ENCODE data around the gene AFDN. TPM values are rescaled to one million over a fixed set of nuclear protein-coding genes. Genes with fewer than 3 reads are reported as not detected.
A peak's percentile ranks its signal among the peaks of the same experiment; 100 is the strongest.

The AFDN gene
- total RNA-seq, 2 experiments from 2014 or later = 29.9 to 37.7 TPM

- Mint-ChIP-seq H3K36me3 (peaks cover 2% of the 10 kb centered on the region), H3K27me3 (no peaks in the 10 kb centered on the region), H3K9me3 (no peaks in the 10 kb centered on the region), H3K4me1 (no peaks in the 10 kb centered on the region), H3K4me3 (no peak overlapping the region), H3K27ac (no peak overlapping the region)
- DNase-seq (no peak), ATAC-seq (ENCODE audit: low read depth) (no peak)
- POLR2A ChIA-PET = no interaction called here
Measured at GRCh38 chr6:167906899-167907298, 80.2 kb downstream of the AFDN start.

GRCh38 chr6:167907837-167908681 lies 81.3 kb downstream of the AFDN start:
- no peak overlapping the region for H3K4me3 Mint-ChIP-seq
- H3K9me3 Mint-ChIP-seq = no peaks in the 10 kb centered on the region
- H3K4me1 Mint-ChIP-seq = no peaks in the 10 kb centered on the region
- DNase-seq (no peak), ATAC-seq (ENCODE audit: low read depth) (no peak)
- no peaks in the 10 kb centered on the region for H3K27me3 Mint-ChIP-seq
- H3K27ac Mint-ChIP-seq = no peak overlapping the region
- POLR2A ChIA-PET = no interaction called here
- H3K36me3 Mint-ChIP-seq = peaks cover 2% of the 10 kb centered on the region

- Mint-ChIP-seq H3K9me3 (no peaks in the 10 kb centered on the region), H3K4me3 (no peak overlapping the region), H3K27ac (no peak overlapping the region), H3K4me1 (no peaks in the 10 kb centered on the region), H3K36me3 (peaks cover 3% of the 10 kb centered on the region), H3K27me3 (no peaks in the 10 kb centered on the region)
- ATAC-seq (ENCODE audit: low read depth) = no peak
- POLR2A ChIA-PET = no interaction called here
- no peak for DNase-seq
Measured at GRCh38 chr6:167910007-167910406, 83.3 kb downstream of the AFDN start.

- peaks cover 4% of the 10 kb centered on the region for H3K36me3 Mint-ChIP-seq
- H3K27me3 Mint-ChIP-seq = no peaks in the 10 kb centered on the region
- no peak for ATAC-seq (ENCODE audit: low read depth)
- POLR2A ChIA-PET = no interaction called here
- DNase-seq = no peak
- no peak overlapping the region for H3K27ac Mint-ChIP-seq
- H3K9me3 Mint-ChIP-seq = no peaks in the 10 kb centered on the region
- H3K4me3 Mint-ChIP-seq = no peak overlapping the region
- no peaks in the 10 kb centered on the region for H3K4me1 Mint-ChIP-seq
Measured at GRCh38 chr6:167910652-167911051, 83.9 kb downstream of the AFDN start.

- H3K36me3 Mint-ChIP-seq = peaks cover 7% of the 10 kb centered on the region
- no peak overlapping the region for H3K27ac Mint-ChIP-seq
- H3K9me3 Mint-ChIP-seq = no peaks in the 10 kb centered on the region
- DNase-seq (no peak), ATAC-seq (ENCODE audit: low read depth) (no peak)
- H3K4me3 Mint-ChIP-seq = no peak overlapping the region
- no peaks in the 10 kb centered on the region for H3K27me3 Mint-ChIP-seq
- no peaks in the 10 kb centered on the region for H3K4me1 Mint-ChIP-seq
- POLR2A ChIA-PET = no interaction called here
Measured at GRCh38 chr6:167912494-167912893, 85.8 kb downstream of the AFDN start.

GRCh38 chr6:167913699-167914098 lies 87.0 kb downstream of the AFDN start:
- Mint-ChIP-seq H3K4me1 (no peaks in the 10 kb centered on the region), H3K27me3 (no peaks in the 10 kb centered on the region), H3K4me3 (no peak overlapping the region), H3K27ac (no peak overlapping the region), H3K36me3 (peaks cover 10% of the 10 kb centered on the region), H3K9me3 (no peaks in the 10 kb centered on the region)
- DNase-seq (no peak), ATAC-seq (ENCODE audit: low read depth) (no peak)
- POLR2A ChIA-PET = no interaction called here

GRCh38 chr6:167915139-167915538 lies 88.4 kb downstream of the AFDN start:
- ATAC-seq (ENCODE audit: low read depth) (no peak), DNase-seq (no peak)
- H3K4me1 Mint-ChIP-seq = no peaks in the 10 kb centered on the region
- H3K36me3 Mint-ChIP-seq = peaks cover 15% of the 10 kb centered on the region
- POLR2A ChIA-PET = no interaction called here
- no peaks in the 10 kb centered on the region for H3K27me3 Mint-ChIP-seq
- no peak overlapping the region for H3K4me3 Mint-ChIP-seq
- peak overlapping the region; percentile 2 for H3K27ac Mint-ChIP-seq
- H3K9me3 Mint-ChIP-seq = no peaks in the 10 kb centered on the region

- POLR2A ChIA-PET = no interaction called here
- no peaks in the 10 kb centered on the region for H3K27me3 Mint-ChIP-seq
- H3K4me1 Mint-ChIP-seq = no peaks in the 10 kb centered on the region
- no peaks in the 10 kb centered on the region for H3K9me3 Mint-ChIP-seq
- DNase-seq (no peak), ATAC-seq (ENCODE audit: low read depth) (no peak)
- H3K36me3 Mint-ChIP-seq = peaks cover 17% of the 10 kb centered on the region
- no peak overlapping the region for H3K27ac Mint-ChIP-seq
- no peak overlapping the region for H3K4me3 Mint-ChIP-seq
Measured at GRCh38 chr6:167917551-167918154, 90.9 kb downstream of the AFDN start.

GRCh38 chr6:167918548-167919278 lies 92.0 kb downstream of the AFDN start:
- H3K4me3 Mint-ChIP-seq = no peak overlapping the region
- no peaks in the 10 kb centered on the region for H3K4me1 Mint-ChIP-seq
- POLR2A ChIA-PET = no interaction called here

GRCh38 chr6:167919349-167919748 lies 92.6 kb downstream of the AFDN start:
- H3K4me1 Mint-ChIP-seq = no peaks in the 10 kb centered on the region
- ATAC-seq (ENCODE audit: low read depth) (no peak), DNase-seq (no peak)
- H3K9me3 Mint-ChIP-seq = no peaks in the 10 kb centered on the region
- H3K4me3 Mint-ChIP-seq = no peak overlapping the region
- H3K27ac Mint-ChIP-seq = no peak overlapping the region
- H3K36me3 Mint-ChIP-seq = peaks cover 18% of the 10 kb centered on the region
- POLR2A ChIA-PET = no interaction called here
- H3K27me3 Mint-ChIP-seq = no peaks in the 10 kb centered on the region

More at GRCh38 chr6:167918548-167919278, 92.0 kb downstream of the AFDN start:
- Mint-ChIP-seq H3K27me3 (no peaks in the 10 kb centered on the region), H3K9me3 (no peaks in the 10 kb centered on the region), H3K36me3 (peaks cover 17% of the 10 kb centered on the region), H3K27ac (no peak overlapping the region)
- no peak for ATAC-seq (ENCODE audit: low read depth)
- DNase-seq = no peak

GRCh38 chr6:167920165-167920564 lies 93.5 kb downstream of the AFDN start:
- POLR2A ChIA-PET = no interaction called here
- no peaks in the 10 kb centered on the region for H3K4me1 Mint-ChIP-seq
- no peak for DNase-seq

GRCh38 chr6:167921831-167922230 lies 95.1 kb downstream of the AFDN start:
- H3K9me3 Mint-ChIP-seq = no peaks in the 10 kb centered on the region
- H3K4me3 Mint-ChIP-seq = no peak overlapping the region
- H3K27ac Mint-ChIP-seq = no peak overlapping the region
- DNase-seq (no peak), ATAC-seq (ENCODE audit: low read depth) (no peak)
- peaks cover 19% of the 10 kb centered on the region for H3K36me3 Mint-ChIP-seq
- POLR2A ChIA-PET = no interaction called here
- no peaks in the 10 kb centered on the region for H3K4me1 Mint-ChIP-seq
- no peaks in the 10 kb centered on the region for H3K27me3 Mint-ChIP-seq

More at GRCh38 chr6:167920165-167920564, 93.5 kb downstream of the AFDN start:
- H3K27me3 Mint-ChIP-seq = no peaks in the 10 kb centered on the region
- H3K9me3 Mint-ChIP-seq = no peaks in the 10 kb centered on the region
- H3K27ac Mint-ChIP-seq = no peak overlapping the region
- no peak overlapping the region for H3K4me3 Mint-ChIP-seq
- ATAC-seq (ENCODE audit: low read depth) = no peak
- H3K36me3 Mint-ChIP-seq = peaks cover 19% of the 10 kb centered on the region

GRCh38 chr6:167925026-167925425 lies 98.3 kb downstream of the AFDN start:
- H3K36me3 Mint-ChIP-seq = peaks cover 10% of the 10 kb centered on the region
- DNase-seq = no peak
- H3K27me3 Mint-ChIP-seq = no peaks in the 10 kb centered on the region
- H3K4me1 Mint-ChIP-seq = no peaks in the 10 kb centered on the region
- POLR2A ChIA-PET = no interaction called here
- no peak for ATAC-seq (ENCODE audit: low read depth)
- no peak overlapping the region for H3K4me3 Mint-ChIP-seq
- no peaks in the 10 kb centered on the region for H3K9me3 Mint-ChIP-seq
- no peak overlapping the region for H3K27ac Mint-ChIP-seq

- no peaks in the 10 kb centered on the region for H3K9me3 Mint-ChIP-seq
- H3K27me3 Mint-ChIP-seq = no peaks in the 10 kb centered on the region
- ATAC-seq (ENCODE audit: low read depth) = no peak
- no peaks in the 10 kb centered on the region for H3K4me1 Mint-ChIP-seq
- H3K4me3 Mint-ChIP-seq = no peak overlapping the region
- DNase-seq = no peak
- POLR2A ChIA-PET = no interaction called here
- peaks cover 9% of the 10 kb centered on the region for H3K36me3 Mint-ChIP-seq
- H3K27ac Mint-ChIP-seq = no peak overlapping the region
Measured at GRCh38 chr6:167927246-167927645, 100.5 kb downstream of the AFDN start.
